HG03103 (cell line): ENCODE data around the gene FXYD4.

Experiments used
- ATAC-seq: cut with Tn5 transposase; IDR thresholded peaks from one replicate; pipeline ENCODE4 v1.9.1; 2021; ENCODE audit warnings: low read depth; ENCODE audit not compliant: unreplicated experiment

FXYD4 gene

GRCh38 chr10:43343126-43343525 is 28.3 kb upstream of the FXYD4 start:
- no peak for ATAC-seq

GRCh38 chr10:43344051-43344450 is 27.4 kb upstream of the FXYD4 start:
- no peak for ATAC-seq

- no peak for ATAC-seq
Measured at GRCh38 chr10:43347997-43348396, 23.4 kb upstream of the FXYD4 start.

GRCh38 chr10:43348511-43349312 is 22.7 kb upstream of the FXYD4 start:
- ATAC-seq, result peak; percentile 100

- no peak for ATAC-seq
Measured at GRCh38 chr10:43350156-43350555, 21.3 kb upstream of the FXYD4 start.

- no peak for ATAC-seq
Measured at GRCh38 chr10:43350686-43351085, 20.8 kb upstream of the FXYD4 start.

- no peak for ATAC-seq
Measured at GRCh38 chr10:43351301-43351700, 20.1 kb upstream of the FXYD4 start.

- ATAC-seq, result no peak
Measured at GRCh38 chr10:43352951-43353350, 18.5 kb upstream of the FXYD4 start.

- ATAC-seq, result no peak
Measured at GRCh38 chr10:43353495-43354329, 17.7 kb upstream of the FXYD4 start.

GRCh38 chr10:43354330-43354635 is 17.2 kb upstream of the FXYD4 start:
- ATAC-seq, result no peak

GRCh38 chr10:43354879-43355380 is 16.5 kb upstream of the FXYD4 start:
- ATAC-seq, result no peak

GRCh38 chr10:43355749-43356371 is 15.6 kb upstream of the FXYD4 start:
- no peak for ATAC-seq

- no peak for ATAC-seq
Measured at GRCh38 chr10:43360086-43360485, 11.3 kb upstream of the FXYD4 start.

GRCh38 chr10:43361547-43362190 is 9.8 kb upstream of the FXYD4 start:
- no peak for ATAC-seq

- ATAC-seq, result peak; percentile 97
Measured at GRCh38 chr10:43362191-43362839, 9.1 kb upstream of the FXYD4 start.

- no peak for ATAC-seq
Measured at GRCh38 chr10:43365001-43365400, 6.4 kb upstream of the FXYD4 start.

- ATAC-seq, result no peak
Measured at GRCh38 chr10:43369921-43370320, 1.5 kb upstream of the FXYD4 start.

- no peak for ATAC-seq
Measured at GRCh38 chr10:43370671-43371215, 693 bp upstream of the FXYD4 start.

- no peak for ATAC-seq
Measured at GRCh38 chr10:43372765-43373361, 1.4 kb downstream of the FXYD4 start.

GRCh38 chr10:43373461-43373860 is 2.0 kb downstream of the FXYD4 start:
- ATAC-seq, result no peak
